Measurements from ENCODE around the gene DST. TPM values are rescaled to one million over a fixed set of nuclear protein-coding genes. Genes with fewer than 3 reads are reported as not detected.
A peak's percentile ranks its signal among the peaks of the same experiment; 100 is the strongest.

DST gene
- total and polyA plus RNA-seq, 4 donors, result 325 to 525 (median 420) TPM

- no CpG with 5 or more reads among the region's 4 CpGs for WGBS (ENCODE audit: insufficient coverage)
- H3K27me3 ChIP-seq (ENCODE audit: control insufficient read depth, insufficient read depth, low read length), result no peaks in the 10 kb centered on the region
- no peaks in the 10 kb centered on the region for H3K4me1 ChIP-seq (ENCODE audit: control insufficient read depth, insufficient read depth, low read length)
- no peaks in the 10 kb centered on the region for H3K9me3 ChIP-seq (ENCODE audit: control insufficient read depth, insufficient read depth, low read length)
- no peak overlapping the region for H3K4me3 ChIP-seq (ENCODE audit: low read depth, low read length)
- DNase-seq (ENCODE audit: low read depth in 4 of 6, low spot score in 6 of 6), result peak in 2 of 6 donors; percentile 45 to 78
- no peaks in the 10 kb centered on the region for H3K36me3 ChIP-seq (ENCODE audit: control insufficient read depth, insufficient read depth, low read length)
- peak overlapping the region; percentile 50 for H3K27ac ChIP-seq (ENCODE audit: low read depth, low read length)
Observed at GRCh38 chr6:56524891-56525703, 117.6 kb downstream of the DST start.

DNA sequence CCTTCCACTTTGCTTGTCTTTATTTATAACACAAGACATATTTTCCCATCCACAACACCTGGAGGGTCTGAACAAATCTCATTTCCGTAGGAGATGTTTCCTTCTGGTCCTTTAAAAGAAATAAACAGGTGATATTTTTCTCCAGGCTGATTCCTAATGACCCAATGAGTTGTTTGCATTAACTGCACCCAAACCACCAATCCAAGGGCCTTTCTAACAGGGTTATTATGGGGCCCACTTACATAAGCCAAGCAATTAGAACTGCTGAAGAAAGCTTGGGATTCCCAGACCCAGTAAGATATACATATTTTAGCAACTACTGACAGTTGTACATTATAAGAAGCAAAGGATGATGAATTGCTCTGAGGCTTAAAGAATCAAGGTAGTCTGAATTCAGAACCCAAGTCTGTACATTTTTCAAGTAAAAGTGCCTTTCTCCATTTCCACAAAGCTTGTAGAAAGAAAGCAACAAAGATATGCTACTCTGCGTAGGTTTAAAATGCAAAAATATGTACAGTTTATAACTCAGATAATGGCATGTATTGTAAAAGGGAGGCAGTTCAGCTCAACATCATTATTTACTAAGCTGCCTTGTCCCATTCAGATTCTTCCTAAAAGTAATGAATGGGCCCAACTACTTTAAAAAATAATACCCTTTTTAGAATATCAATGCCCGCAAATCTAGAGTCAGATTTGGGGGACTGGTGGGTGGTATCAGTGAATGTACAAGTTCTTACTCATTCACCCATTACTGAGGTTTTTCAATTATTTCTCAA lies 120.0 kb downstream of the DST start:
- no peak overlapping the region for H3K27ac ChIP-seq (ENCODE audit: low read depth, low read length)
- no peak overlapping the region for H3K4me3 ChIP-seq (ENCODE audit: low read depth, low read length)
- peaks cover 4% of the 10 kb centered on the region for H3K36me3 ChIP-seq (ENCODE audit: control insufficient read depth, insufficient read depth, low read length)
- H3K4me1 ChIP-seq (ENCODE audit: control insufficient read depth, insufficient read depth, low read length), result no peaks in the 10 kb centered on the region
- no peaks in the 10 kb centered on the region for H3K9me3 ChIP-seq (ENCODE audit: control insufficient read depth, insufficient read depth, low read length)
- peak in 1 of 6 donors; percentile 85 for DNase-seq (ENCODE audit: low read depth in 4 of 6, low spot score in 6 of 6)
- no CpG with 5 or more reads among the region's 3 CpGs for WGBS (ENCODE audit: insufficient coverage)
- H3K27me3 ChIP-seq (ENCODE audit: control insufficient read depth, insufficient read depth, low read length), result no peaks in the 10 kb centered on the region

GRCh38 chr6:56521976-56522375 lies 120.7 kb downstream of the DST start:
- Histone ChIP-seq H3K4me3 (ENCODE audit: low read depth, low read length) (no peak overlapping the region), H3K27me3 (ENCODE audit: control insufficient read depth, insufficient read depth, low read length) (no peaks in the 10 kb centered on the region), H3K4me1 (ENCODE audit: control insufficient read depth, insufficient read depth, low read length) (no peaks in the 10 kb centered on the region), H3K9me3 (ENCODE audit: control insufficient read depth, insufficient read depth, low read length) (no peaks in the 10 kb centered on the region), H3K27ac (ENCODE audit: low read depth, low read length) (no peak overlapping the region), H3K36me3 (ENCODE audit: control insufficient read depth, insufficient read depth, low read length) (peaks cover 4% of the 10 kb centered on the region)
- DNase-seq (ENCODE audit: low read depth in 4 of 6, low spot score in 6 of 6), result no peak
- no CpG with 5 or more reads among the region's 2 CpGs for WGBS (ENCODE audit: insufficient coverage)

- H3K9me3 ChIP-seq (ENCODE audit: control insufficient read depth, insufficient read depth, low read length), result no peaks in the 10 kb centered on the region
- no peak overlapping the region for H3K4me3 ChIP-seq (ENCODE audit: low read depth, low read length)
- WGBS (ENCODE audit: insufficient coverage), result no CpG with 5 or more reads among the region's 2 CpGs
- H3K27me3 ChIP-seq (ENCODE audit: control insufficient read depth, insufficient read depth, low read length), result no peaks in the 10 kb centered on the region
- no peaks in the 10 kb centered on the region for H3K4me1 ChIP-seq (ENCODE audit: control insufficient read depth, insufficient read depth, low read length)
- no peak overlapping the region for H3K27ac ChIP-seq (ENCODE audit: low read depth, low read length)
- peaks cover 4% of the 10 kb centered on the region for H3K36me3 ChIP-seq (ENCODE audit: control insufficient read depth, insufficient read depth, low read length)
- DNase-seq (ENCODE audit: low read depth in 4 of 6, low spot score in 6 of 6), result no peak
Observed at GRCh38 chr6:56521454-56521853, 121.2 kb downstream of the DST start.

GRCh38 chr6:56520218-56520617 lies 122.5 kb downstream of the DST start:
- no peak overlapping the region for H3K27ac ChIP-seq (ENCODE audit: low read depth, low read length)
- WGBS (ENCODE audit: insufficient coverage), result 100% methylated on average over 1 of the region's 1 CpG
- H3K9me3 ChIP-seq (ENCODE audit: control insufficient read depth, insufficient read depth, low read length), result no peaks in the 10 kb centered on the region

DNA sequence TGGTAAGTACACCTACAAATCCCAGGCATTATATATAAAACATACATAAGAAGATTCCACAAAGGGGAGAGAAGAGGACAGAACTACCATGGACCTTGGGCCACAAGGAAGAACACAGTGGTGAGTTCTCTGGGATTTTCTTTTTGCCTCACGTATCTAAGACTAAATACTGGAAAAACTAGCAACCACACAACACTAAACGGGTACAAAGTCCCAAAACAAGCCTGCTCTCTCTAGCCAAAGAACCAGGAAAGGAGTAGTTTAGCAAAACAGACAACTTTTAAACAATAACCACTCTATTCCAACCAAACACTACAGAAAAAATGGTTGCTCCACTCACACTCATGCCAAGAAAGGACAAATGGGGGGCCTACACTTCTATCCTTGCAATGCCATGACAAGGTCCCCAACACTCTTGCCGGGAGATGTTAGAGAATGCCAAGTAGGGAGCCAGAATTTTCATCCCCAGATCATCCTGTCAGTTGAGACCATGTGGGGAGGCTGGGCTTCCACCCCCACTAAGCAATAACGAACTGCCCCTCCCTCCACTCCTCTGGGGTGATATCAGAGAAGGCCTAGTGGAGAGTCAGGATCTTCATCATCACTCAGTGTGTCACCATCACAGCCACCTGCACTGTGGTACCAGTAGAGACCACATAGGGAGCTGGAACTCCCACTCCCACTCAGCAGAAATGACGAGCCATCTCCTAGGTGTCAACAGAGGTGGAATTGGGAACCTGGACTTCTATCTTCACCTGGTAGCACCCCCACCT lies 123.5 kb downstream of the DST start:
- Histone ChIP-seq H3K9me3 (ENCODE audit: control insufficient read depth, insufficient read depth, low read length) (no peaks in the 10 kb centered on the region), H3K4me1 (ENCODE audit: control insufficient read depth, insufficient read depth, low read length) (no peaks in the 10 kb centered on the region), H3K4me3 (ENCODE audit: low read depth, low read length) (no peak overlapping the region), H3K36me3 (ENCODE audit: control insufficient read depth, insufficient read depth, low read length) (peaks cover 10% of the 10 kb centered on the region), H3K27me3 (ENCODE audit: control insufficient read depth, insufficient read depth, low read length) (no peaks in the 10 kb centered on the region), H3K27ac (ENCODE audit: low read depth, low read length) (no peak overlapping the region)
- DNase-seq (ENCODE audit: low read depth in 4 of 6, low spot score in 6 of 6), result no peak
- WGBS (ENCODE audit: insufficient coverage), result 100% methylated on average over 1 of the region's 5 CpGs

More at GRCh38 chr6:56520218-56520617, 122.5 kb downstream of the DST start:
- Histone ChIP-seq H3K4me1 (ENCODE audit: control insufficient read depth, insufficient read depth, low read length) (no peaks in the 10 kb centered on the region), H3K4me3 (ENCODE audit: low read depth, low read length) (no peak overlapping the region), H3K27me3 (ENCODE audit: control insufficient read depth, insufficient read depth, low read length) (no peaks in the 10 kb centered on the region), H3K36me3 (ENCODE audit: control insufficient read depth, insufficient read depth, low read length) (peaks cover 8% of the 10 kb centered on the region)
- no peak for DNase-seq (ENCODE audit: low read depth in 4 of 6, low spot score in 6 of 6)

GRCh38 chr6:56517155-56517745 lies 125.4 kb downstream of the DST start:
- H3K4me1 ChIP-seq (ENCODE audit: control insufficient read depth, insufficient read depth, low read length), result no peaks in the 10 kb centered on the region
- no peaks in the 10 kb centered on the region for H3K27me3 ChIP-seq (ENCODE audit: control insufficient read depth, insufficient read depth, low read length)
- no peak for DNase-seq (ENCODE audit: low read depth in 4 of 6, low spot score in 6 of 6)
- H3K9me3 ChIP-seq (ENCODE audit: control insufficient read depth, insufficient read depth, low read length), result no peaks in the 10 kb centered on the region
- no peak overlapping the region for H3K27ac ChIP-seq (ENCODE audit: low read depth, low read length)
- H3K36me3 ChIP-seq (ENCODE audit: control insufficient read depth, insufficient read depth, low read length), result peaks cover 16% of the 10 kb centered on the region
- WGBS (ENCODE audit: insufficient coverage), result 50% methylated on average over 1 of the region's 5 CpGs
- no peak overlapping the region for H3K4me3 ChIP-seq (ENCODE audit: low read depth, low read length)

DNA sequence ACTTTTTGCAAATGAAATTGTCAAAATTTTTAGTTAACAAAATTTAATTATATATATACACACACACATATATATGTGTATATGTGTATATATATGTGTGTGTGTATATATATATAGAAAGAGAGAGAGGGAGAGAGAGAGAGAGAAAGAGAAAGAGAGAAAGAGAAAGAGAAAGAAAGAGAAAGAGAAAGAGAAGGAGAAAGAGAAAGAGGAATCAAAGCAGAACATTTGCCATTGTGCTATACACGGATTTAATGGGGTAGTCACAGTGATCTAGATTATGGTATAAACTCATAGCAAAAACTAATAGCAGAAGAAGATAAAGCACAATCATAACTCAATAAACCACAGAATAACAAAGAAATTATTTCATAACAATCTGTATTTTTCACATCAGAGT lies 126.7 kb downstream of the DST start:
- Histone ChIP-seq H3K4me3 (ENCODE audit: low read depth, low read length) (no peak overlapping the region), H3K36me3 (ENCODE audit: control insufficient read depth, insufficient read depth, low read length) (peaks cover 16% of the 10 kb centered on the region), H3K27ac (ENCODE audit: low read depth, low read length) (no peak overlapping the region), H3K27me3 (ENCODE audit: control insufficient read depth, insufficient read depth, low read length) (no peaks in the 10 kb centered on the region), H3K4me1 (ENCODE audit: control insufficient read depth, insufficient read depth, low read length) (no peaks in the 10 kb centered on the region), H3K9me3 (ENCODE audit: control insufficient read depth, insufficient read depth, low read length) (no peaks in the 10 kb centered on the region)
- DNase-seq (ENCODE audit: low read depth in 4 of 6, low spot score in 6 of 6), result no peak
- WGBS (ENCODE audit: insufficient coverage), result no CpG with 5 or more reads among the region's 1 CpG

Data from spinal cord (tissue), 10 donors.